Activated CD8-positive, alpha-beta T cell treated with anti-CD3 and anti-CD28 coated beads for 36 hours (primary cell): Measurements from ENCODE around the gene ALAS2. TPM values are rescaled to one million over a fixed set of nuclear protein-coding genes. Genes with fewer than 3 reads are reported as not detected.
A peak's percentile ranks its signal among the peaks of the same experiment; 100 is the strongest.

Experiments
- ATAC-seq: fragments of 200-7000 bp; cut with Tn5 transposase; one replicate; pipeline ENCODE4 v1.10.0; 2021; ENCODE audit warnings: mild to moderate bottlenecking, moderate library complexity
- CTCF ChIA-PET: fragments of 350-600 bp; sonication (Branson Sonifier 250); formaldehyde crosslinking; loops from one replicate; lab custom pipeline; 2021; ENCODE audit warnings: antibody characterized with exemption; lab: Charles Lee
- POLR2A ChIA-PET: fragments of 350-600 bp; sonication (Branson Sonifier 250); formaldehyde crosslinking; loops from one replicate; lab custom pipeline; 2021; ENCODE audit warnings: antibody characterized with exemption; lab: Charles Lee
- DNase-seq: peaks from one replicate; pipeline ENCODE4 v3.0.0-alpha.2; 2020
- H3K27ac Mint-ChIP-seq: one replicate; pipeline ENCODE4 v1.8.0; 2021; ENCODE audit warnings: mild to moderate bottlenecking, mixed read lengths
- H3K27me3 Mint-ChIP-seq: one replicate; pipeline ENCODE4 v1.8.0; 2021; ENCODE audit warnings: mixed read lengths
- H3K36me3 Mint-ChIP-seq: one replicate; pipeline ENCODE4 v1.8.0; 2021; ENCODE audit warnings: low read depth, mixed read lengths
- H3K4me1 Mint-ChIP-seq: one replicate; pipeline ENCODE4 v1.8.0; 2021; ENCODE audit warnings: low read depth, mixed read lengths
- H3K4me3 Mint-ChIP-seq: one replicate; pipeline ENCODE4 v1.8.0; 2021; ENCODE audit warnings: mild to moderate bottlenecking, moderate library complexity, mixed read lengths
- H3K9me3 Mint-ChIP-seq: one replicate; pipeline ENCODE4 v1.8.0; 2021; ENCODE audit warnings: mixed read lengths
- intact Hi-C: fragments of 100-400 bp; cut with micrococcal nuclease; formaldehyde crosslinking; loops from one replicate; pipeline ENCODE4 v1.10.0; 2022
- total RNA-seq, 2 experiments: library from RNA; stranded (reverse); gene quantifications; one replicate each; pipeline ENCODE4 v1.2.3, GENCODE V29; 2021
- TF ChIP-seq, protein P1 (sequence below): fragments of 200-600 bp; IDR thresholded peaks from one replicate; pipeline ENCODE4 v1.8.0; 2022; ENCODE audit warnings: antibody characterized with exemption, mild to moderate bottlenecking

Gene ALAS2
- total RNA-seq, 2 experiments from 2014 or later = not detected

DNA sequence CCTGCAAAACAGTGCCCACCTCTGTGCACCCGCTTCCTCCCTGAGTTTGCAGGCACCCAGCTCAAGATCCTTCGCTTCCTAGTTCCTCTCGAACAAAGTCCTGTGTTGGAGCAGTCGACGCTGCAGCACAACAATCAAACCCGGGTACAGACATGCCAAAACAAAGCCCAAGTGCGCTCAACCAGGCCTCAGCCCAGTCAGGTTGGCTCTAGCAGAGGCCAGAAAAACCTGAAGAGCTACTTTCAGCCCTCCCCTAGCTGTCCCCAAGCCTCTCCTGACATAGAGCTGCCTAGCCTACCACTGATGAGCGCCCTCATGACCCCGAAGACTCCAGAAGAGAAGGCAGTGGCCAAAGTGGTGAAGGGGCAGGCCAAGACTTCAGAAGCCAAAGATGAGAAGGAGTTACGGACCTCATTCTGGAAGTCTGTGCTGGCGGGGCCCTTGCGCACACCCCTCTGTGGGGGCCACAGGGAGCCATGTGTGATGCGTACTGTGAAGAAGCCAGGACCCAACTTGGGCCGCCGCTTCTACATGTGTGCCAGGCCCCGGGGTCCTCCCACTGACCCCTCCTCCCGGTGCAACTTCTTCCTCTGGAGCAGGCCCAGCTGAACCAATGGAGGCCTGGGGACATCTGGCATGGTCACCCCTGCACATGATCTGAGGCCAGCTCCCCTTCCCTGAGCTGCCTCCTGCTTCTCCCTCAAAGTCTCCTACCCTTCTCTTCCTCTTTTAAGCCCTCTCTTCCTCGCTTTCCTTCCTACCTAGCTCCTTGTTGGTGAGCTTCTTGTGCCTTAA is 23.8 kb downstream of the ALAS2 start:
- Mint-ChIP-seq H3K36me3 (peaks cover 39% of the 10 kb centered on the region), H3K4me3 (no peak overlapping the region), H3K9me3 (no peaks in the 10 kb centered on the region), H3K4me1 (peaks cover 33% of the 10 kb centered on the region), H3K27me3 (no peaks in the 10 kb centered on the region), H3K27ac (no peak overlapping the region)
- ChIA-PET CTCF (no interaction called here), POLR2A (no interaction called here)
- TF ChIP-seq, protein P1, sequence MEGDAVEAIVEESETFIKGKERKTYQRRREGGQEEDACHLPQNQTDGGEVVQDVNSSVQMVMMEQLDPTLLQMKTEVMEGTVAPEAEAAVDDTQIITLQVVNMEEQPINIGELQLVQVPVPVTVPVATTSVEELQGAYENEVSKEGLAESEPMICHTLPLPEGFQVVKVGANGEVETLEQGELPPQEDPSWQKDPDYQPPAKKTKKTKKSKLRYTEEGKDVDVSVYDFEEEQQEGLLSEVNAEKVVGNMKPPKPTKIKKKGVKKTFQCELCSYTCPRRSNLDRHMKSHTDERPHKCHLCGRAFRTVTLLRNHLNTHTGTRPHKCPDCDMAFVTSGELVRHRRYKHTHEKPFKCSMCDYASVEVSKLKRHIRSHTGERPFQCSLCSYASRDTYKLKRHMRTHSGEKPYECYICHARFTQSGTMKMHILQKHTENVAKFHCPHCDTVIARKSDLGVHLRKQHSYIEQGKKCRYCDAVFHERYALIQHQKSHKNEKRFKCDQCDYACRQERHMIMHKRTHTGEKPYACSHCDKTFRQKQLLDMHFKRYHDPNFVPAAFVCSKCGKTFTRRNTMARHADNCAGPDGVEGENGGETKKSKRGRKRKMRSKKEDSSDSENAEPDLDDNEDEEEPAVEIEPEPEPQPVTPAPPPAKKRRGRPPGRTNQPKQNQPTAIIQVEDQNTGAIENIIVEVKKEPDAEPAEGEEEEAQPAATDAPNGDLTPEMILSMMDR = no peak
- DNase-seq = no peak
- intact Hi-C loops = no loop called here
- ATAC-seq = no peak

DNA sequence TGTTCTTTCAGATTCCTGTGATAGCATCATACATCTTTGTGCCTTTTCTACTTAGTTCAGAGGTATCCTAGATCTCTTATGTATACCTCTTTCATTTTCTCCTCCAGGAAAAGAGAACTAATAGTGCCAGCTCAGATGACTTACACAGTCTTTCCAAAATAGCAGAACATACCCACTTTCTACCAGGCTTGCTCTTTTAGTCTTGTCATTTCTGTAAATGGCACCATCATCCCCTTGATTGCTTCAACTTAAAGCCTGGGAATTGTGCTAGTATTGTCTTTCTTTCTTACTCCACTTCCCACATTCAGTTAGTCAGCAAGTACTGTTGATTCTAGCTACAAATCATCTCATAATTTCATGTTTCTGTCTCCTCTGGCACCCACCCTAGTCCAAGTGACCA is 25.5 kb downstream of the ALAS2 start:
- H3K9me3 Mint-ChIP-seq = no peaks in the 10 kb centered on the region
- DNase-seq (no peak), ATAC-seq (no peak)
- TF ChIP-seq, protein P1 = no peak
- H3K4me1 Mint-ChIP-seq = peaks cover 38% of the 10 kb centered on the region
- POLR2A ChIA-PET = no interaction called here
- H3K27ac Mint-ChIP-seq = no peak overlapping the region
- intact Hi-C loops = no loop called here
- CTCF ChIA-PET = no interaction called here
- no peak overlapping the region for H3K4me3 Mint-ChIP-seq
- H3K27me3 Mint-ChIP-seq = no peaks in the 10 kb centered on the region
- peaks cover 53% of the 10 kb centered on the region for H3K36me3 Mint-ChIP-seq

DNA sequence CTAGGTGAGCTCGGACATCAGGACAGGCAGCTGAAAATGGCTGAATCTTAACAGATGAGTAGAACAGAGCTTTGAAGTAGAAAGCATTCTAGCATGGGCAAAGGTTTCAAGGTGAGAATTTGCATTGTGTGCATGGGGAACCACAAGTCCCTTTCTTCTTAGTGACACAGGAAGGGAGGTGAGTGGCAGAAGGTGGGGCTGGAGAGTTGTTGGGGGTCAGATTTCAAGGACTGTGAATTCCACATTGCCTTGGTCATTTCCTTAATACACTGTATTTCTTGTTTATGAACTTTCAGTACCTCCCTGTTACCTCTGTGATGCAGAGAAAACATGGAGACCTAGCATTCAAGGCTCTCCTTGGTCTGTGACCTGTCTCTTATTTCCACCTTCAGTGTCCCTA is 26.5 kb downstream of the ALAS2 start:
- Mint-ChIP-seq H3K9me3 (no peaks in the 10 kb centered on the region), H3K4me3 (no peak overlapping the region), H3K27me3 (no peaks in the 10 kb centered on the region), H3K36me3 (peaks cover 53% of the 10 kb centered on the region), H3K4me1 (peaks cover 37% of the 10 kb centered on the region), H3K27ac (peak overlapping the region; percentile 20)
- DNase-seq = no peak
- ChIA-PET CTCF (no interaction called here), POLR2A (no interaction called here)
- TF ChIP-seq, protein P1 = no peak
- no peak for ATAC-seq
- intact Hi-C loops = no loop called here

DNA sequence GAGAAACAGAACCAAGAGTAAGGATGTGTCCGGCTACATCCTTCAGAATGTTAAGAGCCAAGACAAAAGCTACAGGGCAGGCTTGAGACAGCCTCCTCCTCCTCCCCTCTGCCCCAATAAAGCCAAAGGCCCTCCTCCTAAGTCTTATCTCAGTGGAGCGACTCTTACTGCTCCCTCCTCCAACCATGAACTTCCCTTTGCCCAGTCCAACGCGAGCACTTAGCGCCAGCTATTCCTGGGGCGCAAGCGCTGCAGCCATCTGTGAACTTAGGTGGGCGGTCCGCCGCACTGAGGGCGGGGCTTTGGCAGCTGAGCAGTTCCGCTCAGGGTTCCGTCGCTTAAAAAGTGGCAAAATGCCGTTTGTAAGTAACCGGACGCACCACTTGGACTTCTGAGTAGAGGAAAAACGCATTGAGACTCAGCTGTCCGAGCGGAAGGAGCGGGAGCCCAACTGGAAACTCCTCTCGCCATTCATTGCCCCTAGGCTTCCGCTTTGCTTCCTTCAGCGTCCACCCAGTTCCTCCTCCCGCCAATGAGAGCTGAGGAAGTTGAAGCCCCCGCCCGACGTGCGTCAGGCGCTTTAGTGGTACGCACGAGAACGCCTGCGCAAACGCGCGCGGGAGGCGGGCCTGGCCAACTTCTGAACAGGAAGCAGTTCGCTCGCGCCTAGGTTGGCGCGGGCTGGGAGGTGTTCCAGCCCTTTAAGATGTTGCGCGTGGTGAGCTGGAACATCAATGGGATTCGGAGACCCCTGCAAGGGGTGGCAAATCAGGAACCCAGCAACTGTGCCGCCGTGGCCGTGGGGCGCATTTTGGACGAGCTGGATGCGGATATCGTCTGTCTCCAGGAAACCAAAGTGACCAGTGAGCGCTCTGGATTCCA is 30.8 kb downstream of the ALAS2 start, which contains the start of gene APEX2:
Gene APEX2 (plus strand): TSS at position 647 of the 882 bp plus-strand sequence. CDS start 60 bp downstream, at position 707.
- peak; percentile 92 for DNase-seq
- ChIA-PET CTCF (interaction anchor here (0.7 to 2.7 kb wide), 3 partner anchors 12 to 489 kb away, joined by 3 to 12 read pairs (median 11); no protein-coding TSS in a partner anchor), POLR2A (interaction anchor here (1.2 to 2.0 kb wide), 3 partner anchors 9 to 956 kb away, joined by 3 to 5 read pairs (median 5); partner anchors contain the start of gene PHF8)
- Mint-ChIP-seq H3K4me3 (peak within 1 kb of the TSS; percentile 95), H3K27ac (peak within 1 kb of the TSS; percentile 93), H3K36me3 (peaks cover 38% of the 10 kb centered on the region), H3K4me1 (peaks cover 20% of the 10 kb centered on the region), H3K27me3 (no peaks in the 10 kb centered on the region), H3K9me3 (no peaks in the 10 kb centered on the region)
- peak; percentile 96 for ATAC-seq
- TF ChIP-seq, protein P1 = no peak
- intact Hi-C loops = no loop called here
